ENCODE data around the gene LCN12. TPM values are rescaled to one million over a fixed set of nuclear protein-coding genes. Genes with fewer than 3 reads are reported as not detected.

Gene LCN12
- total RNA-seq, 6 experiments from 2014 or later: 2.7 to 36.4 (median 20.3) TPM

DNA sequence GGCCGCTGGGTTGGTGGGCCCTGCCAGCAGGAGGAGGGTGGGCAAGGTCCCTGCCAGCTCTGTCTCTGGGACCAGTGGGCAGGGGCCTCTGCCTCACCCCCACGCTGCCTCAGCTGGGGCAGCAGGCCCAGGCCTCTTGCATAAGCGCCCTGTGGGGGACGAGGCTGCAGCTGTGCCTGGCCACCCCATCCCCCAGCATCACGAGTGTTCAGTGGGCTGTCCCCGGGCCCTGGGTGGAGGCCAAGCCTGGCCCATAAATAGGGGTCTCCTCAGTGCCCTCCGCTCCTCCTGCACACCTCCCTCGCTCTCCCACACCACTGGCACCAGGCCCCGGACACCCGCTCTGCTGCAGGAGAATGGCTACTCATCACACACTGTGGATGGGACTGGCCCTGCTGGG is 25.1 kb downstream of the LCN12 start, which contains the start of gene PTGDS:
TSS of gene PTGDS (plus strand) at position 282 of the 400 bp plus-strand sequence. CDS start at position 357, 75 bp downstream.
- no peaks in the 10 kb centered on the region for H3K9me3 ChIP-seq
- TF ChIP-seq POLR2A (IDR thresholded peaks at IDR 0.05): no peak
- TF ChIP-seq, protein P1, sequence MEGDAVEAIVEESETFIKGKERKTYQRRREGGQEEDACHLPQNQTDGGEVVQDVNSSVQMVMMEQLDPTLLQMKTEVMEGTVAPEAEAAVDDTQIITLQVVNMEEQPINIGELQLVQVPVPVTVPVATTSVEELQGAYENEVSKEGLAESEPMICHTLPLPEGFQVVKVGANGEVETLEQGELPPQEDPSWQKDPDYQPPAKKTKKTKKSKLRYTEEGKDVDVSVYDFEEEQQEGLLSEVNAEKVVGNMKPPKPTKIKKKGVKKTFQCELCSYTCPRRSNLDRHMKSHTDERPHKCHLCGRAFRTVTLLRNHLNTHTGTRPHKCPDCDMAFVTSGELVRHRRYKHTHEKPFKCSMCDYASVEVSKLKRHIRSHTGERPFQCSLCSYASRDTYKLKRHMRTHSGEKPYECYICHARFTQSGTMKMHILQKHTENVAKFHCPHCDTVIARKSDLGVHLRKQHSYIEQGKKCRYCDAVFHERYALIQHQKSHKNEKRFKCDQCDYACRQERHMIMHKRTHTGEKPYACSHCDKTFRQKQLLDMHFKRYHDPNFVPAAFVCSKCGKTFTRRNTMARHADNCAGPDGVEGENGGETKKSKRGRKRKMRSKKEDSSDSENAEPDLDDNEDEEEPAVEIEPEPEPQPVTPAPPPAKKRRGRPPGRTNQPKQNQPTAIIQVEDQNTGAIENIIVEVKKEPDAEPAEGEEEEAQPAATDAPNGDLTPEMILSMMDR (IDR thresholded peaks at IDR 0.05): no peak
- intact Hi-C loops (cut with DNase I): no loop called here
- peak within 1 kb of the TSS; percentile 16 to 29 (median 21) for H3K4me3 ChIP-seq
- no peaks in the 10 kb centered on the region for H3K36me3 ChIP-seq
- no peaks in the 10 kb centered on the region for H3K4me1 ChIP-seq
- ATAC-seq (no peak), DNase-seq (no peak)
- H3K27ac ChIP-seq: no peak within 1 kb of the TSS
- no peaks in the 10 kb centered on the region for H3K27me3 ChIP-seq
- WGBS (ENCODE audit: insufficient coverage, low coverage, low lambda C conversion rate, missing lambda C conversion rate): no CpG with 5 or more reads among the region's 10 CpGs

DNA sequence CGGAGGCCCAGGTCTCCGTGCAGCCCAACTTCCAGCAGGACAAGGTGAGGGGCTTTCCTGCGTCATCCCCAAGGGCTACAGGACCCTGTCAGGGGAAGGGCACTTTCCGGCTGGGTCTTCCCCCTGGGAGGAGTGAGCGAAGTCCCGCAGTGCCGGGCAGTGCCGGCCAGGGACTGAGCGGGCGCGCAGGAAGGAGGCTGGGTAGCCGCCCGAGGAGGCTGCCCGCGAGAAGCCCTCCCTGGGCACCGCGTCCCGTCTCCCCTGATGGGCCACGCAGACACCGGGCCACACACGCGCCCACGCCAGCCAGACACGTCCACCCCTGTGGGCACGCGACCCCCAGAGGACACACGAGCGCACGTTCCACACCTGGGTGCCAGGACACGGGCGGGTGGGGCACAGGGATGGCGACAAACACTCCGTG is 25.6 kb downstream of the LCN12 start:
- no CpG with 5 or more reads among the region's 33 CpGs for WGBS (ENCODE audit: insufficient coverage, low coverage, low lambda C conversion rate, missing lambda C conversion rate)
- Histone ChIP-seq H3K4me1 (no peaks in the 10 kb centered on the region), H3K36me3 (no peaks in the 10 kb centered on the region), H3K4me3 (peak overlapping the region; percentile 16 to 29 (median 21)), H3K27ac (no peak overlapping the region), H3K9me3 (no peaks in the 10 kb centered on the region), H3K27me3 (no peaks in the 10 kb centered on the region)
- TF ChIP-seq, protein P1 (IDR thresholded peaks at IDR 0.05): no peak
- no peak for TF ChIP-seq POLR2A (IDR thresholded peaks at IDR 0.05)
- DNase-seq: no peak
- ATAC-seq: no peak
- intact Hi-C loops (cut with DNase I): no loop called here

DNA sequence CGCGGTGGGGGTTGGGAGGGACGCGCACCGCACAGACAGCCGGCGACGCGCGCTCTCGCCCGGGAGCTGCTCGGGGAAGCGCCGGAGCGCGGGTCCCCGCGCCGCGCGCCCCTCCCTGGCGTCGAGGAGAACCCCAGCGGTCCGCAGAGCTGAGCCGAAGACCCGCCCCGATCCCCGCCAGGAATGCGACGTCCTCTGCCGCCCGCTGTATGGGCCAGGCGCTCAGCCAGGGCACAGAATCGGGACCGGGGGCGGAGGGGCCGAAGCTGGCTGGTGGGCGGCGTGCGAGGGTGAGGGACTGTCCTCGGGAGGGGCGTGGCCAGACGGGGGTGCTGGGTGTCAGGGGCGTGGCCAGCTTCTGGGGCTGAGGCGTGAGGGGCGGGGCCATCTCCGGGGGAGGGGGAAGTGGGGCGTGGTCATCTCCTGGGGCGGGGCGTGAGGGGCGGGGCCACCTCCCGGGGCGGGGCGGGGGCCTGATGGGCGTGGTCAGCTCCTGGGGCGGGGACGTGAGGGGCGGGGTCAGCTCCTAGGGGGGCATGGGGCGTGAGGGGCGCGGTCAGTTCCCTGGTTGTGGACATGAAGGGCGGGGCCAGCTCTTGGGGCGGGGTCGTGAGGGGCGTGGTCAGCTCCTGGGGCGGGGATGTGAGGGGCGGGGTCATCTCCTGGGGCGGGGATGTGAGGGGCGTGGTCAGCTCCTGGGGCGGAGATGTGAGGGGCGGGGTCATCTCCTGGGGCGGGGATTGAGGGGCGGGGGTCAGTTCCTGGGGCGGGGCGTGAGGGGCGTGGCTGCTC is 26.2 kb downstream of the LCN12 start:
- H3K4me1 ChIP-seq: no peaks in the 10 kb centered on the region
- no peak overlapping the region for H3K27ac ChIP-seq
- intact Hi-C loops (cut with DNase I): no loop called here
- no peaks in the 10 kb centered on the region for H3K36me3 ChIP-seq
- ATAC-seq (peak; percentile 29 to 59 (median 52)), DNase-seq (peak in 2 of 3 donors; percentile 67)
- whole genome bisulfite sequencing (ENCODE audit: insufficient coverage, low coverage, low lambda C conversion rate, missing lambda C conversion rate): 8% methylated on average over 18 of the region's 78 CpGs
- no peaks in the 10 kb centered on the region for H3K9me3 ChIP-seq
- H3K4me3 ChIP-seq: peak overlapping the region; percentile 16 to 29 (median 21)
- H3K27me3 ChIP-seq: no peaks in the 10 kb centered on the region
- no peak for TF ChIP-seq POLR2A (IDR thresholded peaks at IDR 0.05)

DNA sequence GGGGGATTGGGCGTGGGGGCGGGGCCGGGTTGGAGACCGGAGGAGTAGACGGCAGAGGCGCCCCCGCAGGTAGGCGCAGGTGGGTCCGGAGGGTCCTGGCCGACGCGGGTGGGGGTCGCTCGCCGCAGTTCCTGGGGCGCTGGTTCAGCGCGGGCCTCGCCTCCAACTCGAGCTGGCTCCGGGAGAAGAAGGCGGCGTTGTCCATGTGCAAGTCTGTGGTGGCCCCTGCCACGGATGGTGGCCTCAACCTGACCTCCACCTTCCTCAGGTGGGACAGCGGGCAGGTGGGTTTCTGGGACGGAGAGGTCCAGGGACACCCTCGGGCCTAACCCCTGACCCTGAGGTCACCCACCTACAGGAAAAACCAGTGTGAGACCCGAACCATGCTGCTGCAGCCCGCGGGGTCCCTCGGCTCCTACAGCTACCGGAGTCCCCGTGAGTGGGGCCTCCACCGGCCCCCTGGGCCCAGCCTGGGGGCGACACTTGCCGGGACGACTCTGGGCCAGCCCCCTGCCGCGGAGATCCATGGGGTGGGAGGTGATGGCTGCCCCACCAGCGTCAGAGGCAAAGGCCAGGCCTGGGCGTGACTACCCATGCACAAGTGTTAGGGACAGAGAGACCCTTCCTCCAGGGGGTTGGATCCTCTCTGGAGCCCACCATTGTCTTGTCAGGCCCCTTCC is 26.9 kb downstream of the LCN12 start:
- H3K4me1 ChIP-seq: no peaks in the 10 kb centered on the region
- no peaks in the 10 kb centered on the region for H3K36me3 ChIP-seq
- DNase-seq (no peak), ATAC-seq (no peak)
- no peaks in the 10 kb centered on the region for H3K9me3 ChIP-seq
- no peak overlapping the region for H3K27ac ChIP-seq
- H3K4me3 ChIP-seq: no peak overlapping the region
- TF ChIP-seq, protein P1 (IDR thresholded peaks at IDR 0.05): no peak
- no peak for TF ChIP-seq POLR2A (IDR thresholded peaks at IDR 0.05)
- intact Hi-C loops (cut with DNase I): no loop called here
- H3K27me3 ChIP-seq: no peaks in the 10 kb centered on the region
- WGBS (ENCODE audit: insufficient coverage, low coverage, low lambda C conversion rate, missing lambda C conversion rate): 11% methylated on average over 6 of the region's 41 CpGs

All from right lobe of liver (tissue), 6 donors.